ENCODE measurements around the gene M1AP. TPM values are rescaled to one million over a fixed set of nuclear protein-coding genes. Genes with fewer than 3 reads are reported as not detected.

The M1AP gene
- total and polyA plus RNA-seq, 9 of the 15 experiments (the other 6 are each of a cell fraction or from before 2014, with no cell fraction given): 0.06 to 0.33 (median 0.11) TPM; not detected in 4

DNA sequence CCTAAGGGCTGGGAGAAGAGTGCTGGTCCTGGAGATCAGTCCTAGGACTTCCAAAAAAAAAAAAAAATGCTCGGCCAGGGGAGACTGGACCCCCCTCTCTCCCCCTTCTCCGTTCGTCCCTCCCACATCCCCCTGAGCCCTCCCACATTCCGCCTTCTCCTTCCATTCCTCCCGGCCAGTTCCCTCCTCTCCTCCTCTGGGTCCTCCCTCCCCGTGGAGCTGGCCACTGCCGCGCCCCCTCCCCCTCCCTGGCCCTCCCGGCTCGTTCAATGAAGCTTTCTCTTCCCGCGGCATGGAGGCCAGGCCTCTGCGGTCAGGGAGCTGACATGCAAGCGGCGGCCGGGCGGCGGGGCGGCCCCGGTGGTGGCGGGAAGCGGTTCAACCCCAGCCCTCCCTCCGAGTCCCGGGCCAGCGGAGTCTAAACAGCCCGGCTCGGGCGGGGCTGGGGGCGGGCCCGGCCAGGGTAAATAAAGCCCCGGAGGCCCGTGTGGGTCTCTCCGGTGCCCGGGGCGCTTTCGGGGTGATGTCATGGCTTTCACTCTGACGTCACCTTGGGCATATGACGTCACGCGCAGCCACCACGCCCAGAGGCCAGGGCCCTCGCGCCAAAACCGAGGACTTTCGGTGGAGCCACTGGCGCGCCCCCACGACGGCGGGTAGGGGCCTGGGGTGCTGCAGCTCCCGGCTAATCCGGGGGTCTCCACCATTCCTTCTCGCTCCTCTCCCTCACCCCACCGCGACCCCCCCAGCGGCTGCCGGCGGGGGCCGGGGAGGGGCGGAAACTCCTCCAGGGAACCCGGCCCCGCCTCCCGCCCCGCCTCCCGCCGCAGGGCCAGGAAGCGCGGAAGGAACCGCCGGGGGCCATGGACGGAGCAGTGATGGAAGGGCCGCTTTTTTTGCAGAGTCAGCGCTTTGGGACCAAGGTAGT is 94.0 kb downstream of the M1AP start, which contains the start of the genes DOK1 and LOXL3 (continued):
- TF ChIP-seq, protein P1, sequence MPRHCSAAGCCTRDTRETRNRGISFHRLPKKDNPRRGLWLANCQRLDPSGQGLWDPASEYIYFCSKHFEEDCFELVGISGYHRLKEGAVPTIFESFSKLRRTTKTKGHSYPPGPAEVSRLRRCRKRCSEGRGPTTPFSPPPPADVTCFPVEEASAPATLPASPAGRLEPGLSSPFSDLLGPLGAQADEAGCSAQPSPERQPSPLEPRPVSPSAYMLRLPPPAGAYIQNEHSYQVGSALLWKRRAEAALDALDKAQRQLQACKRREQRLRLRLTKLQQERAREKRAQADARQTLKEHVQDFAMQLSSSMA (CRISPR knock-in tag; IDR thresholded peaks at IDR 0.05): 0 out of 2 replicates have a peak, but pooled peaks have one; percentile 32
- TF ChIP-seq BCOR (IDR thresholded peaks at IDR 0.05): no peak
- no peak for TF ChIP-seq ZNF165 (CRISPR knock-in tag; IDR thresholded peaks at IDR 0.05; ENCODE audit: borderline replicate concordance)
- TF ChIP-seq GTF2E2 (tag; IDR thresholded peaks at IDR 0.05): no peak
- TF ChIP-seq, protein P2, sequence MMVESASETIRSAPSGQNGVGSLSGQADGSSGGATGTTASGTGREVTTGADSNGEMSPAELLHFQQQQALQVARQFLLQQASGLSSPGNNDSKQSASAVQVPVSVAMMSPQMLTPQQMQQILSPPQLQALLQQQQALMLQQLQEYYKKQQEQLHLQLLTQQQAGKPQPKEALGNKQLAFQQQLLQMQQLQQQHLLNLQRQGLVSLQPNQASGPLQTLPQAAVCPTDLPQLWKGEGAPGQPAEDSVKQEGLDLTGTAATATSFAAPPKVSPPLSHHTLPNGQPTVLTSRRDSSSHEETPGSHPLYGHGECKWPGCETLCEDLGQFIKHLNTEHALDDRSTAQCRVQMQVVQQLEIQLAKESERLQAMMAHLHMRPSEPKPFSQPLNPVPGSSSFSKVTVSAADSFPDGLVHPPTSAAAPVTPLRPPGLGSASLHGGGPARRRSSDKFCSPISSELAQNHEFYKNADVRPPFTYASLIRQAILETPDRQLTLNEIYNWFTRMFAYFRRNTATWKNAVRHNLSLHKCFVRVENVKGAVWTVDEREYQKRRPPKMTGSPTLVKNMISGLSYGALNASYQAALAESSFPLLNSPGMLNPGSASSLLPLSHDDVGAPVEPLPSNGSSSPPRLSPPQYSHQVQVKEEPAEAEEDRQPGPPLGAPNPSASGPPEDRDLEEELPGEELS (CRISPR knock-in tag; IDR thresholded peaks at IDR 0.05; ENCODE audit: borderline replicate concordance): no peak
- TF ChIP-seq, protein P3, sequence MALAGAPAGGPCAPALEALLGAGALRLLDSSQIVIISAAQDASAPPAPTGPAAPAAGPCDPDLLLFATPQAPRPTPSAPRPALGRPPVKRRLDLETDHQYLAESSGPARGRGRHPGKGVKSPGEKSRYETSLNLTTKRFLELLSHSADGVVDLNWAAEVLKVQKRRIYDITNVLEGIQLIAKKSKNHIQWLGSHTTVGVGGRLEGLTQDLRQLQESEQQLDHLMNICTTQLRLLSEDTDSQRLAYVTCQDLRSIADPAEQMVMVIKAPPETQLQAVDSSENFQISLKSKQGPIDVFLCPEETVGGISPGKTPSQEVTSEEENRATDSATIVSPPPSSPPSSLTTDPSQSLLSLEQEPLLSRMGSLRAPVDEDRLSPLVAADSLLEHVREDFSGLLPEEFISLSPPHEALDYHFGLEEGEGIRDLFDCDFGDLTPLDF (CRISPR knock-in tag; IDR thresholded peaks at IDR 0.05): peak; percentile 82
- TF ChIP-seq MAFK (IDR thresholded peaks at IDR 0.05; ENCODE audit: low read length): peak; percentile 99
- no peak for TF ChIP-seq NCOR1 (IDR thresholded peaks at IDR 0.05)
- no peak for TF ChIP-seq SMC3 (conservative IDR thresholded peaks at IDR 0.05; ENCODE audit: insufficient read depth, low read depth, low read length)
- TF ChIP-seq, protein P4, sequence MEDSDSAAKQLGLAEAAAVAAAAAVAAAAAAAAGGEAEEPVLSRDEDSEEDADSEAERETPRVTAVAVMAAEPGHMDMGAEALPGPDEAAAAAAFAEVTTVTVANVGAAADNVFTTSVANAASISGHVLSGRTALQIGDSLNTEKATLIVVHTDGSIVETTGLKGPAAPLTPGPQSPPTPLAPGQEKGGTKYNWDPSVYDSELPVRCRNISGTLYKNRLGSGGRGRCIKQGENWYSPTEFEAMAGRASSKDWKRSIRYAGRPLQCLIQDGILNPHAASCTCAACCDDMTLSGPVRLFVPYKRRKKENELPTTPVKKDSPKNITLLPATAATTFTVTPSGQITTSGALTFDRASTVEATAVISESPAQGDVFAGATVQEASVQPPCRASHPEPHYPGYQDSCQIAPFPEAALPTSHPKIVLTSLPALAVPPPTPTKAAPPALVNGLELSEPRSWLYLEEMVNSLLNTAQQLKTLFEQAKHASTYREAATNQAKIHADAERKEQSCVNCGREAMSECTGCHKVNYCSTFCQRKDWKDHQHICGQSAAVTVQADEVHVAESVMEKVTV (CRISPR knock-in tag; IDR thresholded peaks at IDR 0.05): no peak
- TF ChIP-seq, protein P5, sequence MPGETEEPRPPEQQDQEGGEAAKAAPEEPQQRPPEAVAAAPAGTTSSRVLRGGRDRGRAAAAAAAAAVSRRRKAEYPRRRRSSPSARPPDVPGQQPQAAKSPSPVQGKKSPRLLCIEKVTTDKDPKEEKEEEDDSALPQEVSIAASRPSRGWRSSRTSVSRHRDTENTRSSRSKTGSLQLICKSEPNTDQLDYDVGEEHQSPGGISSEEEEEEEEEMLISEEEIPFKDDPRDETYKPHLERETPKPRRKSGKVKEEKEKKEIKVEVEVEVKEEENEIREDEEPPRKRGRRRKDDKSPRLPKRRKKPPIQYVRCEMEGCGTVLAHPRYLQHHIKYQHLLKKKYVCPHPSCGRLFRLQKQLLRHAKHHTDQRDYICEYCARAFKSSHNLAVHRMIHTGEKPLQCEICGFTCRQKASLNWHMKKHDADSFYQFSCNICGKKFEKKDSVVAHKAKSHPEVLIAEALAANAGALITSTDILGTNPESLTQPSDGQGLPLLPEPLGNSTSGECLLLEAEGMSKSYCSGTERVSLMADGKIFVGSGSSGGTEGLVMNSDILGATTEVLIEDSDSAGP (CRISPR knock-in tag; IDR thresholded peaks at IDR 0.05): 0 out of 2 replicates have a peak, but pooled peaks have one; percentile 6
- no peak for TF ChIP-seq ARID2 (IDR thresholded peaks at IDR 0.05)
- peak; percentile 87 to 97 for TF ChIP-seq MAZ (CRISPR knock-in tag; conservative IDR thresholded peaks at IDR 0.05 in 1 of 2, IDR thresholded peaks at IDR 0.05 in 1 of 2)
- peak; percentile 76 for TF ChIP-seq GABPA (tag; conservative IDR thresholded peaks at IDR 0.05; ENCODE audit: low read depth)
- no peak for TF ChIP-seq MEIS2 (IDR thresholded peaks at IDR 0.05; ENCODE audit: partially characterized antibody)
- TF ChIP-seq, protein P6, sequence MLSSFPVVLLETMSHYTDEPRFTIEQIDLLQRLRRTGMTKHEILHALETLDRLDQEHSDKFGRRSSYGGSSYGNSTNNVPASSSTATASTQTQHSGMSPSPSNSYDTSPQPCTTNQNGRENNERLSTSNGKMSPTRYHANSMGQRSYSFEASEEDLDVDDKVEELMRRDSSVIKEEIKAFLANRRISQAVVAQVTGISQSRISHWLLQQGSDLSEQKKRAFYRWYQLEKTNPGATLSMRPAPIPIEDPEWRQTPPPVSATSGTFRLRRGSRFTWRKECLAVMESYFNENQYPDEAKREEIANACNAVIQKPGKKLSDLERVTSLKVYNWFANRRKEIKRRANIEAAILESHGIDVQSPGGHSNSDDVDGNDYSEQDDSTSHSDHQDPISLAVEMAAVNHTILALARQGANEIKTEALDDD (IDR thresholded peaks at IDR 0.05): no peak
- TF ChIP-seq FIP1L1 (IDR thresholded peaks at IDR 0.05; ENCODE audit: low read depth, low read length, poor library complexity, severe bottlenecking): no peak
